H9 (cell line): ENCODE data around the gene ANKRD36C. TPM values are rescaled to one million over a fixed set of nuclear protein-coding genes. Genes with fewer than 3 reads are reported as not detected.
"Not testable (repeated sequence)": the region's sequence is repeated elsewhere in the genome, so short reads cannot be mapped to it uniquely, and the experiment has no call there.

Experiments
- DNase-seq: peaks from one replicate; pipeline ENCODE4 v3.0.0-alpha.2; 2017
- H2AFZ ChIP-seq: one replicate; pipeline ENCODE4 v1.6.1; 2013; ENCODE audit warnings: mild to moderate bottlenecking, low read length, control low read depth, moderate library complexity
- H2AK5ac ChIP-seq: 2 replicates; pipeline ENCODE4 v1.6.1; 2013; ENCODE audit warnings: low read length, control low read depth, mixed read lengths; ENCODE audit not compliant: insufficient read length
- H2BK120ac ChIP-seq: one replicate; pipeline ENCODE4 v1.6.1; 2013; ENCODE audit warnings: low read depth, mild to moderate bottlenecking, low read length, control low read depth, inconsistent platforms; ENCODE audit not compliant: poor library complexity, severe bottlenecking
- H2BK12ac ChIP-seq: 2 replicates; pipeline ENCODE4 v1.6.1; 2013; ENCODE audit warnings: low read length, control low read depth, mixed read lengths, low read depth; ENCODE audit not compliant: insufficient read length
- H2BK15ac ChIP-seq: 2 replicates; pipeline ENCODE4 v1.6.1; 2013; ENCODE audit warnings: low read depth, low read length, control low read depth
- H2BK20ac ChIP-seq: one replicate; pipeline ENCODE4 v1.6.1; 2013; ENCODE audit warnings: low read depth, mild to moderate bottlenecking, low read length, control low read depth, inconsistent platforms; ENCODE audit not compliant: poor library complexity, severe bottlenecking
- H2BK5ac ChIP-seq: 2 replicates; pipeline ENCODE4 v1.6.1; 2013; ENCODE audit warnings: low read length, control low read depth, mixed read lengths; ENCODE audit not compliant: insufficient read length
- H3K14ac ChIP-seq: 2 replicates; pipeline ENCODE4 v1.6.1; 2013; ENCODE audit warnings: low read length, control low read depth; ENCODE audit not compliant: insufficient read depth
- H3K18ac ChIP-seq: 2 replicates; pipeline ENCODE4 v1.6.1; 2013; ENCODE audit warnings: low read depth, mild to moderate bottlenecking, mixed read lengths, low read length, control low read depth; ENCODE audit not compliant: insufficient read length
- H3K23ac ChIP-seq: 2 replicates; pipeline ENCODE4 v1.6.1; 2013; ENCODE audit warnings: low read length, control low read depth, mixed read lengths, low read depth; ENCODE audit not compliant: insufficient read length
- H3K23me2 ChIP-seq: 2 replicates; pipeline ENCODE4 v1.6.1; 2013; ENCODE audit warnings: low read depth, mild to moderate bottlenecking, mixed read lengths, low read length, control low read depth; ENCODE audit not compliant: insufficient read length, poor library complexity, severe bottlenecking
- H3K27ac ChIP-seq: 2 replicates; pipeline ENCODE4 v1.5.1; 2013; ENCODE audit warnings: low read length, control low read depth, mixed read lengths, low read depth; ENCODE audit not compliant: insufficient read length
- H3K27me3 ChIP-seq: 2 replicates; pipeline ENCODE4 v1.6.1; 2013; ENCODE audit warnings: low read length, control low read depth, inconsistent platforms; ENCODE audit not compliant: insufficient read depth
- H3K4ac ChIP-seq: 2 replicates; pipeline ENCODE4 v1.6.1; 2013; ENCODE audit warnings: low read depth, mild to moderate bottlenecking, control low read depth, inconsistent platforms, low read length, moderate library complexity
- H3K4me1 ChIP-seq: 2 replicates; pipeline ENCODE4 v1.6.1; 2013; ENCODE audit warnings: low read length, control low read depth, inconsistent platforms; ENCODE audit not compliant: insufficient read depth
- H3K4me2 ChIP-seq: 2 replicates; pipeline ENCODE4 v1.6.1; 2013; ENCODE audit warnings: low read length, control low read depth, mixed read lengths; ENCODE audit not compliant: insufficient read length, insufficient read depth
- H3K56ac ChIP-seq: 2 replicates; pipeline ENCODE4 v1.6.1; 2013; ENCODE audit warnings: low read depth, mild to moderate bottlenecking, mixed read lengths, low read length, control low read depth; ENCODE audit not compliant: insufficient read length
- H3K79me1 ChIP-seq: 2 replicates; pipeline ENCODE4 v1.6.1; 2013; ENCODE audit warnings: low read depth, mild to moderate bottlenecking, moderate library complexity, low read length, control low read depth, inconsistent platforms; ENCODE audit not compliant: insufficient read depth, poor library complexity, severe bottlenecking
- H3K79me2 ChIP-seq: 2 replicates; pipeline ENCODE4 v1.6.1; 2013; ENCODE audit warnings: low read length, control low read depth, inconsistent platforms; ENCODE audit not compliant: insufficient read depth
- H3K9ac ChIP-seq: 2 replicates; pipeline ENCODE4 v1.6.1; 2013; ENCODE audit warnings: low read length, control low read depth, mixed read lengths; ENCODE audit not compliant: insufficient read length; ENCODE audit errors: extremely low read depth
- H3K9me3 ChIP-seq: one replicate; pipeline ENCODE4 v1.6.1; 2013; ENCODE audit warnings: low read depth, low read length, inconsistent platforms; ENCODE audit not compliant: control insufficient read depth
- H3T11ph ChIP-seq: one replicate; pipeline ENCODE4 v1.6.1; 2013; ENCODE audit warnings: mild to moderate bottlenecking, low read length, control low read depth, inconsistent platforms
- H4K20me1 ChIP-seq: one replicate; pipeline ENCODE4 v1.6.1; 2013; ENCODE audit not compliant: control insufficient read depth, insufficient read length, insufficient read depth
- H4K5ac ChIP-seq: 2 replicates; pipeline ENCODE4 v1.6.1; 2013; ENCODE audit warnings: low read depth, mild to moderate bottlenecking, mixed read lengths, low read length, control low read depth; ENCODE audit not compliant: insufficient read length
- H4K8ac ChIP-seq: replicated peaks from 2 replicates; pipeline ENCODE4 v1.6.1; 2013; ENCODE audit warnings: low read length, control low read depth, mixed read lengths, low read depth; ENCODE audit not compliant: insufficient read length
- H4K91ac ChIP-seq: 2 replicates; pipeline ENCODE4 v1.6.1; 2013; ENCODE audit warnings: low read depth, mild to moderate bottlenecking, moderate library complexity, mixed read lengths, low read length, control low read depth; ENCODE audit not compliant: insufficient read length
- H3K27ac Mint-ChIP-seq, 3 experiments: 2 replicates in 2 of 3; 3 replicates in 1 of 3; pipeline ENCODE4 v1.8.0; 2020 to 2021; ENCODE audit warnings: mixed read lengths in 3 of 3, mild to moderate bottlenecking in 1 of 3, moderate library complexity in 1 of 3
- H3K27me3 Mint-ChIP-seq: 2 replicates; pipeline ENCODE4 v1.8.0; 2021; ENCODE audit warnings: low read depth, mild to moderate bottlenecking, moderate library complexity, mixed read lengths
- H3K36me3 Mint-ChIP-seq, 3 experiments: 2 replicates in 2 of 3; 3 replicates in 1 of 3; pipeline ENCODE4 v1.8.0; 2020 to 2021; ENCODE audit warnings: low read depth in 3 of 3, mixed read lengths in 3 of 3; ENCODE audit not compliant: insufficient read depth in 1 of 3
- H3K4me1 Mint-ChIP-seq, 2 experiments: 2 replicates each; pipeline ENCODE4 v1.8.0; 2020; ENCODE audit warnings: mixed read lengths in 2 of 2
- H3K4me3 Mint-ChIP-seq, 2 experiments: 2 replicates in 1 of 2; 3 replicates in 1 of 2; pipeline ENCODE4 v1.8.0; 2020 to 2021; ENCODE audit warnings: mild to moderate bottlenecking in 2 of 2, mixed read lengths in 2 of 2, moderate library complexity in 1 of 2
- H3K9me3 Mint-ChIP-seq, 2 experiments: 2 replicates in 1 of 2; 3 replicates in 1 of 2; pipeline ENCODE4 v1.8.0; 2020; ENCODE audit warnings: mild to moderate bottlenecking in 2 of 2, mixed read lengths in 2 of 2, moderate library complexity in 1 of 2
- WGBS: extraction: QIAGEN DNeasy Blood & Tissue Kit; methylation state at CpG from one replicate; pipeline ENCODE4 v1.1.7; 2013; ENCODE audit warnings: missing lambda C conversion rate, low lambda C conversion rate, mixed read lengths; ENCODE audit not compliant: insufficient read length; ENCODE audit errors: extremely low coverage; 5-methylcytosine and 5-hydroxymethylcytosine counted together
- total RNA-seq: library from RNA; stranded (reverse); gene quantifications from 2 replicates; pipeline ENCODE4 v1.2.1, GENCODE V29; 2021

The ANKRD36C gene
- total RNA-seq, 1 experiment from 2014 or later = 8.2 TPM

DNA sequence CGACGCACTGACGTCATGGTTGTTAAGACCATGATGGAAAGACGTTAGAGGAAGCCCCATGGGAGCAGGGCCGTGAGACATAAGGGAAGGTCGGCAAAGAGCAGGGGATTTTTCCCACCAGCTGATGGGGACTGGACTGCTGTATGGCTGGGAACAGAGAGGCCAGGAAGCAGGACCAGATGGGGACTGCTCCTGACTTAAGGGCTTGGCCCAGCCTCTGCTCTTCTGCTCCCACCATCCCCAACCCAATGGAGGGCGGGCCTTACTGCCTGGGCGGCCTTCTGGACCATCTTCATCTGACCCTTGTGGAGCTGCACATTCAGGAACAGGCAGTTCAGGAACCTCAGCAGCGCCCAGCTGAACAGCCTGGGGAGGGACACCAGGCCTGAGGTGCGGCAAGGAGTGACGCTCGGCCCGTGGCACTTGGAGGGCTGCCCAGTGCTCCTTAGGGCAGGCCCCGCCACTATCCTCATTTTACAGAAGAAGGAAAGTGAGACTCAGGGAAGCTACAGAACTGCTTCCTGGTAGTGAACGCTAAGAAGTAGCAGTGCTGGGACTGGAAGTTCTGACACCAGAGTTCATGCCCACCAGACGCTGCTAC lies 36.2 kb upstream of the ANKRD36C start:
- H3K14ac ChIP-seq, DNase-seq, H3K79me1 ChIP-seq, H3K9me3 ChIP-seq, H3K9me3 Mint-ChIP-seq, H4K5ac ChIP-seq, H3K4me3 Mint-ChIP-seq, H3K27me3 ChIP-seq, H3K27ac Mint-ChIP-seq, H2BK5ac ChIP-seq, H3K4me1 ChIP-seq, H3K27ac ChIP-seq, H3K4me1 Mint-ChIP-seq, H3K23me2 ChIP-seq, H3K36me3 Mint-ChIP-seq, H3K27me3 Mint-ChIP-seq, H3K9ac ChIP-seq, H3T11ph ChIP-seq, H3K79me2 ChIP-seq, H2BK20ac ChIP-seq, H4K8ac ChIP-seq, H2BK15ac ChIP-seq, H3K4me2 ChIP-seq, H3K4ac ChIP-seq, H2BK12ac ChIP-seq, H3K18ac ChIP-seq, H2BK120ac ChIP-seq, H4K20me1 ChIP-seq, H2AK5ac ChIP-seq, H4K91ac ChIP-seq, H3K56ac ChIP-seq, H3K23ac ChIP-seq, H2AFZ ChIP-seq: not testable (repeated sequence)
- no CpG with 5 or more reads among the region's 16 CpGs for WGBS

DNA sequence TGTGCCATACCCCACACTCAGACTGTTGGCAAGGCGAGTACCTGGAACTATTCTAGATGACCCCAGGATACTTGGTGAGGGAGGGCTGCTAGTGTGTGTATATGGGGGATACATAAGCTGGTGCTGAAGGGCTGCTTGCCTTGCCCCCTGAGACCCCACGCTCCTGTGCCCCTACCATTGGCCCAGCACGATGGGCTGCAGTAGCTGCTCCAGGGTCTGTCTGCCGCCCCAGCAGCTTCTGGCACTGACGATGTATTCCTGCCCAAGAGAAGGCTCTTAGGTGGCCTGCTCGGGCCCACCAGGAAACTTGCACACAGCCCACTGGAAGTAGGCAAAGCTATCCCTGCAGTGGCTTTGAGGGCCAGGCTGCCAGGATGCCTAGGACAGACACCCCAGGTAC lies 34.1 kb upstream of the ANKRD36C start:
- not testable (repeated sequence) for H3K9me3 Mint-ChIP-seq, H3K9ac ChIP-seq, H3K56ac ChIP-seq, H2BK15ac ChIP-seq, H2BK5ac ChIP-seq, H3K27me3 Mint-ChIP-seq, H2BK12ac ChIP-seq, H2AFZ ChIP-seq, H3K23ac ChIP-seq, H3T11ph ChIP-seq, H3K14ac ChIP-seq, H2BK20ac ChIP-seq, H3K9me3 ChIP-seq, H3K79me1 ChIP-seq, H3K4ac ChIP-seq, H3K27ac ChIP-seq, H4K91ac ChIP-seq, H3K23me2 ChIP-seq, H4K5ac ChIP-seq, H2AK5ac ChIP-seq, H3K4me3 Mint-ChIP-seq, H3K27me3 ChIP-seq, H3K4me2 ChIP-seq, H2BK120ac ChIP-seq, H3K4me1 ChIP-seq, H3K18ac ChIP-seq, H4K8ac ChIP-seq, H4K20me1 ChIP-seq, H3K27ac Mint-ChIP-seq, H3K4me1 Mint-ChIP-seq, H3K36me3 Mint-ChIP-seq, H3K79me2 ChIP-seq
- WGBS = no CpG with 5 or more reads among the region's 6 CpGs
- DNase-seq = peak; percentile 5
